ENCODE results near the gene MOV10. TPM values are rescaled to one million over a fixed set of nuclear protein-coding genes. Genes with fewer than 3 reads are reported as not detected.

Gene MOV10
- polyA plus RNA-seq, 1 donor (not counting 4 experiments of a cell fraction or from before 2014, with no cell fraction given) = 28.6 TPM

DNA sequence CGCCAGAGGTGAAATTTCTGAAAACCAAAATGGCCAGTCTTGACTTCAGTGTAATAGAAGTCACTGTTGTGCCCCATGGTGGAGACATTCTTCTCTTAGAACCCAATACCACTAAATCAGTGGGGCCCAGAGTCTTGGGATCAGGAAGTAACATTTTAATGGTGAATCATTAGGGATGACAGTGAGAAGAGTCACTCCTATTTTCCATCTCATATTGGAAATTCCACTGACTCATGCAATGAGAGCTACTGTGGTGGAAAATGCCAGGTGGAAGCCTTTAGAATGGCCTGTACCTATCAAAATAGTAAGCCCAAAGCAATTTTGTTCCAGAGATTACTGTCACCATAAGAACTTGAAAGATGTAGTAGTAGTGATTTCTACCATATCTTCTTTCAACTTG, 61.3 kb downstream of the MOV10 start:
- no peaks in the 10 kb centered on the region for H3K9me1 ChIP-seq (ENCODE audit: control insufficient read depth, extremely low read depth, insufficient read depth, low read length)
- no peaks in the 10 kb centered on the region for H3K27me3 ChIP-seq (ENCODE audit: control insufficient read depth, extremely low read depth, insufficient read depth, low read length)
- H2AFZ ChIP-seq (ENCODE audit: control insufficient read depth, low read length) = no peak overlapping the region
- H3K36me3 ChIP-seq (ENCODE audit: control insufficient read depth in 2 of 2, extremely low read depth in 1 of 2, insufficient read depth in 2 of 2, low read length in 2 of 2) = no peaks in the 10 kb centered on the region
- DNase-seq (ENCODE audit: low read depth, low spot score) = peak; percentile 72
- peak overlapping the region in 1 of 3 experiments; percentile 14 for H3K4me3 ChIP-seq (ENCODE audit: control insufficient read depth in 2 of 3, extremely low read depth in 1 of 3, insufficient read depth in 2 of 3, low read depth in 1 of 3, low read length in 3 of 3)
- peak; percentile 86 for FAIRE-seq
- no peaks in the 10 kb centered on the region for H3K79me2 ChIP-seq (ENCODE audit: control insufficient read depth, insufficient read depth, low read length)
- H3K4me1 ChIP-seq (ENCODE audit: control insufficient read depth, extremely low read depth, insufficient read depth, low read length) = peaks cover 19% of the 10 kb centered on the region
- H4K20me1 ChIP-seq (ENCODE audit: control insufficient read depth, extremely low read depth, insufficient read depth, low read length) = no peaks in the 10 kb centered on the region
- peak overlapping the region; percentile 49 for H3K4me2 ChIP-seq (ENCODE audit: control insufficient read depth, extremely low read depth, insufficient read depth, low read depth, low read length)
- no peaks in the 10 kb centered on the region for H3K9me3 ChIP-seq (ENCODE audit: control insufficient read depth, low read depth, low read length)
- peak overlapping the region; percentile 77 for H3K27ac ChIP-seq (ENCODE audit: control insufficient read depth, insufficient read depth, low read length)
- TF ChIP-seq EZH2 (IDR thresholded peaks at IDR 0.05; ENCODE audit: low read length) = no peak
- TF ChIP-seq, protein P1, sequence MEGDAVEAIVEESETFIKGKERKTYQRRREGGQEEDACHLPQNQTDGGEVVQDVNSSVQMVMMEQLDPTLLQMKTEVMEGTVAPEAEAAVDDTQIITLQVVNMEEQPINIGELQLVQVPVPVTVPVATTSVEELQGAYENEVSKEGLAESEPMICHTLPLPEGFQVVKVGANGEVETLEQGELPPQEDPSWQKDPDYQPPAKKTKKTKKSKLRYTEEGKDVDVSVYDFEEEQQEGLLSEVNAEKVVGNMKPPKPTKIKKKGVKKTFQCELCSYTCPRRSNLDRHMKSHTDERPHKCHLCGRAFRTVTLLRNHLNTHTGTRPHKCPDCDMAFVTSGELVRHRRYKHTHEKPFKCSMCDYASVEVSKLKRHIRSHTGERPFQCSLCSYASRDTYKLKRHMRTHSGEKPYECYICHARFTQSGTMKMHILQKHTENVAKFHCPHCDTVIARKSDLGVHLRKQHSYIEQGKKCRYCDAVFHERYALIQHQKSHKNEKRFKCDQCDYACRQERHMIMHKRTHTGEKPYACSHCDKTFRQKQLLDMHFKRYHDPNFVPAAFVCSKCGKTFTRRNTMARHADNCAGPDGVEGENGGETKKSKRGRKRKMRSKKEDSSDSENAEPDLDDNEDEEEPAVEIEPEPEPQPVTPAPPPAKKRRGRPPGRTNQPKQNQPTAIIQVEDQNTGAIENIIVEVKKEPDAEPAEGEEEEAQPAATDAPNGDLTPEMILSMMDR (optimal IDR thresholded peaks at IDR 0.05 in 1 of 3, IDR thresholded peaks at IDR 0.05 in 1 of 3, conservative IDR thresholded peaks at IDR 0.05 in 1 of 3; ENCODE audit: extremely low read depth in 1 of 3, insufficient read depth in 2 of 3, low read length in 3 of 3) = no peak
- dilution Hi-C loops (cut with MboI; ENCODE audit: extremely low pct_ligation_motif_present, low sequenced_read_pairs) = no loop called here
- H3K9ac ChIP-seq (ENCODE audit: control insufficient read depth, extremely low read depth, insufficient read depth, low read length) = peak overlapping the region; percentile 30

DNA sequence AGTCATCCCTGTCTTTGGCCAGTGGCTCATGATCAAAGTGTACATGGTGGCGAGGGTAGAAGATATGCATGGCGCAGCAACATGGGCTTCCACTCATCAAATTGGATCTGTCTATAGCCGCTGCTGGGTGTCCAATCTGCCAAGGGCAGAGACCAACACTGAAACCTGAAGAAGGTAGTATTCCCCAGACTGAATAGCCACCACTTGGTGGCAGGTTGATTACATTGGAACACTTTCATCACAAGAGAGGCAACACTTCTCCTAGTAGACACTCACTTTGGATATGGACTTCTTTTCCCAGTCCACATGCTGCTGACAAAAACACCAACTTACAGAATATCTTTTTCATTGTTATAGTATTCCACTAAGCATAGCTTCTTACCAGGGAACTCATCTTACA, 63.1 kb downstream of the MOV10 start:
- Histone ChIP-seq H3K9me3 (ENCODE audit: control insufficient read depth, low read depth, low read length) (no peaks in the 10 kb centered on the region), H3K4me3 (ENCODE audit: control insufficient read depth in 2 of 3, extremely low read depth in 1 of 3, insufficient read depth in 2 of 3, low read depth in 1 of 3, low read length in 3 of 3) (no peak overlapping the region), H3K27ac (ENCODE audit: control insufficient read depth, insufficient read depth, low read length) (no peak overlapping the region), H3K4me2 (ENCODE audit: control insufficient read depth, extremely low read depth, insufficient read depth, low read depth, low read length) (no peak overlapping the region), H3K9ac (ENCODE audit: control insufficient read depth, extremely low read depth, insufficient read depth, low read length) (no peak overlapping the region), H4K20me1 (ENCODE audit: control insufficient read depth, extremely low read depth, insufficient read depth, low read length) (no peaks in the 10 kb centered on the region), H3K36me3 (ENCODE audit: control insufficient read depth in 2 of 2, extremely low read depth in 1 of 2, insufficient read depth in 2 of 2, low read length in 2 of 2) (no peaks in the 10 kb centered on the region), H2AFZ (ENCODE audit: control insufficient read depth, low read length) (no peak overlapping the region), H3K27me3 (ENCODE audit: control insufficient read depth, extremely low read depth, insufficient read depth, low read length) (no peaks in the 10 kb centered on the region), H3K9me1 (ENCODE audit: control insufficient read depth, extremely low read depth, insufficient read depth, low read length) (no peaks in the 10 kb centered on the region), H3K79me2 (ENCODE audit: control insufficient read depth, insufficient read depth, low read length) (no peaks in the 10 kb centered on the region), H3K4me1 (ENCODE audit: control insufficient read depth, extremely low read depth, insufficient read depth, low read length) (peaks cover 15% of the 10 kb centered on the region)
- TF ChIP-seq EZH2 (IDR thresholded peaks at IDR 0.05; ENCODE audit: low read length) = no peak
- TF ChIP-seq, protein P1 (optimal IDR thresholded peaks at IDR 0.05 in 1 of 3, IDR thresholded peaks at IDR 0.05 in 1 of 3, conservative IDR thresholded peaks at IDR 0.05 in 1 of 3; ENCODE audit: extremely low read depth in 1 of 3, insufficient read depth in 2 of 3, low read length in 3 of 3) = peak in 2 of 3 experiments; percentile 3 to 38
- no peak for DNase-seq (ENCODE audit: low read depth, low spot score)
- peak; percentile 41 for FAIRE-seq
- dilution Hi-C loops (cut with MboI; ENCODE audit: extremely low pct_ligation_motif_present, low sequenced_read_pairs) = no loop called here
